Astrocyte of the cerebellum (primary cell): ENCODE results near the gene ETNK2.

Experiments
- DNase-seq: peaks from one replicate; pipeline ENCODE4 v3.0.0-alpha.2; 2011; ENCODE audit warnings: low read depth
- H3K4me3 ChIP-seq: 2 replicates; pipeline ENCODE4 v1.5.1; 2011; ENCODE audit warnings: mild to moderate bottlenecking, low read depth, low read length, moderate library complexity
- CTCF ChIP-seq: IDR thresholded peaks from 2 replicates; pipeline ENCODE4 v1.5.1; 2012; ENCODE audit warnings: low read length, low read depth, moderate library complexity, mild to moderate bottlenecking; ENCODE audit errors: missing control alignments
- in situ Hi-C: cut with HindIII; loops from 2 replicates; pipeline ENCODE4 v1.10.0; 2017; ENCODE audit warnings: low sequenced_read_pairs

Gene ETNK2

GRCh38 chr1:204084247-204084772 lies 67.5 kb downstream of the ETNK2 start:
- DNase-seq, result no peak
- H3K4me3 ChIP-seq, result no peak overlapping the region
- TF ChIP-seq CTCF, result no peak
- in situ Hi-C loops, result no loop called here

GRCh38 chr1:204083491-204083890 lies 68.4 kb downstream of the ETNK2 start:
- no peak for TF ChIP-seq CTCF
- no peak for DNase-seq
- H3K4me3 ChIP-seq, result no peak overlapping the region
- in situ Hi-C loops, result no loop called here

- in situ Hi-C loops, result no loop called here
- TF ChIP-seq CTCF, result no peak
- no peak overlapping the region for H3K4me3 ChIP-seq
- no peak for DNase-seq
Measured at GRCh38 chr1:204081791-204082513, 69.9 kb downstream of the ETNK2 start.

GRCh38 chr1:204081164-204081790 lies 70.6 kb downstream of the ETNK2 start:
- no peak for TF ChIP-seq CTCF

More at GRCh38 chr1:204081164-204081790, 70.6 kb downstream of the ETNK2 start:
- DNase-seq, result no peak
- no peak overlapping the region for H3K4me3 ChIP-seq
- in situ Hi-C loops, result no loop called here
